Testis (tissue), 2 donors: ENCODE measurements around the gene GPX2.

Experiments
- CTCF ChIP-seq, 3 experiments: fragments of 450-650 bp in 2 of 3; fragments of 200-600 bp in 1 of 3; sonication (generic) in 1 of 3; IDR thresholded peaks; one replicate each; pipeline ENCODE4 v1.5.1; 2016 to 2019; ENCODE audit warnings: antibody characterized with exemption in 3 of 3, mild to moderate bottlenecking in 2 of 3, moderate library complexity in 1 of 3
- POLR2A ChIP-seq: fragments of 450-650 bp; IDR thresholded peaks from one replicate; pipeline ENCODE4 v1.6.1; 2017; ENCODE audit warnings: antibody characterized with exemption, mild to moderate bottlenecking, moderate library complexity

- TF ChIP-seq POLR2A: no peak
- TF ChIP-seq CTCF (IDR thresholded peaks at IDR 0.05): no peak
These were observed 11.4 kb downstream of the GPX2 start for GRCh38 chr14:64931123-64931522.
